PC-3 (cell line): ENCODE data around the gene CASP8AP2.

Experiments
- EZH2phosphoT487 ChIP-seq: fragments of 300-600 bp; sonication (generic); IDR thresholded peaks from 2 replicates; pipeline ENCODE4 v1.6.1; 2018; ENCODE audit warnings: mild to moderate bottlenecking, antibody characterized with exemption, low read length, borderline replicate concordance
- TF ChIP-seq, protein P1 (sequence below): fragments of 300-600 bp; sonication (generic); conservative IDR thresholded peaks from 2 replicates; pipeline ENCODE4 v1.5.1; 2017; ENCODE audit warnings: antibody characterized with exemption, low read depth, mild to moderate bottlenecking, low read length

DNA sequence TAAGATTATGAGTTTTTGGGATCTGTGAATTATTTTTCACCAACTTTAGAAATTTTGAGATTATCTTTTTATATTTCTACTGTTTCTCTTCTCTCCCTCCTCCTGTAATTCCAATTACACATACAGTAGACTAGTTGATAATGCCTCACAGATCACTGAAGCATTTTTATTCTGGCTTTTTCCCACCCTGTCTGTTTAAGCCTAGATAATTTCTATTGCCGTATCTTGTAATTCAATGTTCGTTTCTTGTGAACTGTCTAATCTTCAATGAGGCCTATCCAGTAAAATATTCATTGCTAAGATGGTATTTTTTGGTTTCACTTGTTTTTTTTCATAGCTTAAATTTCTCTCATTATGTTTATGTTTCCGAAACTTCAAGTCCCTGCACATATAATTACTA lies 22.1 kb upstream of the CASP8AP2 start:
- TF ChIP-seq EZH2phosphoT487: no peak
- TF ChIP-seq, protein P1, sequence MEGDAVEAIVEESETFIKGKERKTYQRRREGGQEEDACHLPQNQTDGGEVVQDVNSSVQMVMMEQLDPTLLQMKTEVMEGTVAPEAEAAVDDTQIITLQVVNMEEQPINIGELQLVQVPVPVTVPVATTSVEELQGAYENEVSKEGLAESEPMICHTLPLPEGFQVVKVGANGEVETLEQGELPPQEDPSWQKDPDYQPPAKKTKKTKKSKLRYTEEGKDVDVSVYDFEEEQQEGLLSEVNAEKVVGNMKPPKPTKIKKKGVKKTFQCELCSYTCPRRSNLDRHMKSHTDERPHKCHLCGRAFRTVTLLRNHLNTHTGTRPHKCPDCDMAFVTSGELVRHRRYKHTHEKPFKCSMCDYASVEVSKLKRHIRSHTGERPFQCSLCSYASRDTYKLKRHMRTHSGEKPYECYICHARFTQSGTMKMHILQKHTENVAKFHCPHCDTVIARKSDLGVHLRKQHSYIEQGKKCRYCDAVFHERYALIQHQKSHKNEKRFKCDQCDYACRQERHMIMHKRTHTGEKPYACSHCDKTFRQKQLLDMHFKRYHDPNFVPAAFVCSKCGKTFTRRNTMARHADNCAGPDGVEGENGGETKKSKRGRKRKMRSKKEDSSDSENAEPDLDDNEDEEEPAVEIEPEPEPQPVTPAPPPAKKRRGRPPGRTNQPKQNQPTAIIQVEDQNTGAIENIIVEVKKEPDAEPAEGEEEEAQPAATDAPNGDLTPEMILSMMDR: no peak
